UCSD-AML1 (cell line): ENCODE data around the gene BRD1.

Experiments
- DNase-seq: peaks from one replicate; lab custom pipeline; 2025; ENCODE audit not compliant: unreplicated experiment; lab: John Stamatoyannopoulos, UW

BRD1 gene

DNA sequence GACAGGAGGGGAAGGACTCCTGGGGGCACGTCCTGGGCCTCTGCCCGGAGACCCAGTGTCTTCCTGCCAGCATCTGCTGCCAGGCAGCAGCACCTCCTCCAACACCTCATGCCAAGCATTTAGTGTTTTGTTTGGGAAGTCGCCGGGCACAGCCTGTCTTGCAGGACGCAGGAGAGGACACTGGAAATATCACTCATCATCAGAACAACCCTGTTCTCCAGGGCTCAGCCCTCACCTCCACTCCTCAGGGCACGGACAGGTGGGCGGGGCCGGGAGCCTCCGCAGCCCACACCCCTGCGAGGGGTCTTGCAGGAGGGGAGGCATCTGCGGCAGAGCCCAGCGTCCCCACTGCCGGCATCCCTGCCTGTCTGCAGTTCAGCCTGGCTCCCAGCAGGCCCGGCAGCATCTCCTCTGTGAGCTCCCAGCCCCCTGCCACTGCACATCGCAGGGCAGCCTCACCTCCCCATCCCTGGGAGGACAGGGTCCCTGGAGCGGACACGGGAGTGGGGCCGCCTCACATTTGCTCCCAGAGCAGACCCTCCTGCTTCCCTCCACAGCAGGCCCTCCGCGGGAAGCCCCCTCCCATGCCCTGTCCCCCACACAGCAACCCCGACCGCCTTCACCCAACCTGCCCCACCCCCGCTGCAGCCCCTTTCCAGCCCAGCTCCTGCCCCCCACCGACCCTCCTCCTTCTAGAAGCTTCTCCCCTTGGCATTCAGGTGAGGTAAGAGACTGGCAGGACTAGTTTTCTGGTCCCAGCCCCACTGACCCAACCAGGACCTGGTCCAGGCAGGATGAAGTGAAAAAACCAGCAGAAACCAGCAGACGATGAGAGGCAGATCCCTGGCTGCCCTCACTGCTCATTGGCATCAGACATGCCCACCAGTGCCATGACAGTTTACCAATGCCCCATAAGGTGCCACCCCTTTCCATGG lies 72.7 kb downstream of the BRD1 start:
- no peak for DNase-seq

DNA sequence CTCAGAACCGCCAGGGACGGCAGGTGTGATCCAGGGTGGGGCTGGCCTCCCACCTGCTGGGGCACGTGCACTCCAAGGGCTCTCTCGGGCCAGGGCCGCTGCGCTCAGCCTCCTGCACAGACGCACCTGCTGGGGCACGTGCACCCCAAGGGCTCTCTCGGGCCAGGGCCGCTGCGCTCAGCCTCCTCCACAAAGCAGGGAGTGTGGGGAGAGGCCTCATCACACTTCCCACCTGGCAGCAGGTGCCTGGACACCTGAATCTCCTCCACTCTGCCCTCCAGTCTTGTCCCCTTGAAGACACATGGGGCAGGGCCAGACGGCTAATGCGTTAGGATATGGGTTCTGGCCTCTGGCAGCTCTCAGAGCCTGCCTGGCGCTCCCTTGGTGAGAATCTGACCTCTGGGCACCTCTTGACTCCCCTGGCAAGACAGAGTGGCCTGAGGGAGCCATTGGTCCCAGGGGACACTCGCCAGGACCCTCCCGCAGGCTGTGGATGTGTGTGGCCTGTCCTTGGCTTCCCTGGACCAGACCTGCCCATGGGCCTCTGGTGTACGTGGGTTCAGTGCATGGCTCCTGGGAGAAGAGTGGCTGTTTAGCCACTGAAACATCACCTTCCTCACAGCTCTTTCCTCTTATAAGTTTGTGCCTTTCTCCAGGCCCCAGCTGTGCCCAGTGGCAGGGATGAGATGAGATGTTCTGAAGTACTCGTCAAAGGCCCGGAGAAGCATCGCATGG lies 73.5 kb downstream of the BRD1 start:
- DNase-seq = no peak

DNA sequence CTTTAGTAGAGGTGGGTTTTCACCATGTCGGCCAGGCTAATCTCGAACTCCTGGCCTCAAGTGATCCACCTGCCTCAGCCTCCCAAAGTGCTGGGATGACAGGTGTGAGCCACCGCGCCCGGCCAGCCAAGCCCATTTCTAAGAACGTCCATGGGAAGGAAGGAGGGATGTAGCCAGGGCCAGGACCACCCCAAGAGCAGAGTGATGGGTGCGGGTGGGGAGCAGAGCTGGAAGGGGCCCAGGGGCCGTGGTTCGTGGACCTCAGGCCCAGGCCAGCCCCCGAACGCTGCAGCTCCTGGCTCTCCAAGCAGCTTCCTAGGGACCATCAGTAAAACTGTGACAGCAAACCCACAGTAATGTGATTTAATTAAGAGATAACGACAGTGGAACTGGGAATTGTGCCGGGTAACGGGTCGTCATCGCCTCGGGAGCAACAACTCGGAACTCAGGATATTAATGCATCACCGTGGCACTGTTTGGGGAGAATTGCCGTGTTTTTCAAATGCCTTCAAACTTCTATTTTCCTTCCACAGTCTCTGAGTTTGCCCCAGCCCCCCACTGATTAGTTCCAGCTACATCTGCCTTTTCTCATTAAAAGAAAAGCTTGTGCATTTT lies 74.3 kb downstream of the BRD1 start:
- no peak for DNase-seq

DNA sequence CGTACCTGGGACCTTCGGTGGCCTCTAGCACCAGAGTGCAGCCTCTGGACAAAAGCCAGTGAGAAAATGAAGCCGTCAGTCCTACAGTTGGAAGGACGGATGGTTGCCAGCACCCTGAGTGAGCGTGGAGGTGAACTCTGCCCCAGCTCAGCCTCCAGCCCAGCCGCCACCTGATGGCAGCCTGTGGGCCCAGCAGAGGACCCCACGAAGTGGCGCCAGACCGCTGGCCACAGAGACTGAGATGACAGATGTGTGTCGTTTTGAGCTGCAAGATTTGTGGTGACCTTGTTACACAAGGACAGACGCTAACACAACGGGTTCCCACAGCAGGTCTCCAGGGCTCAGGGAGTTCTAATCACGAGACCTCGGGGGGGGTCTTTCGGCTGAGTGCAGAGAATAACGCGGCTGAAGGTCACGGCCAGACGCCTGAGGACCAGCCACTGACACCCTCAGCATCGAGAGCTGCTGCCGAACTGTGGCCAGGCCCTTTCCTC lies 75.0 kb downstream of the BRD1 start:
- no peak for DNase-seq

DNA sequence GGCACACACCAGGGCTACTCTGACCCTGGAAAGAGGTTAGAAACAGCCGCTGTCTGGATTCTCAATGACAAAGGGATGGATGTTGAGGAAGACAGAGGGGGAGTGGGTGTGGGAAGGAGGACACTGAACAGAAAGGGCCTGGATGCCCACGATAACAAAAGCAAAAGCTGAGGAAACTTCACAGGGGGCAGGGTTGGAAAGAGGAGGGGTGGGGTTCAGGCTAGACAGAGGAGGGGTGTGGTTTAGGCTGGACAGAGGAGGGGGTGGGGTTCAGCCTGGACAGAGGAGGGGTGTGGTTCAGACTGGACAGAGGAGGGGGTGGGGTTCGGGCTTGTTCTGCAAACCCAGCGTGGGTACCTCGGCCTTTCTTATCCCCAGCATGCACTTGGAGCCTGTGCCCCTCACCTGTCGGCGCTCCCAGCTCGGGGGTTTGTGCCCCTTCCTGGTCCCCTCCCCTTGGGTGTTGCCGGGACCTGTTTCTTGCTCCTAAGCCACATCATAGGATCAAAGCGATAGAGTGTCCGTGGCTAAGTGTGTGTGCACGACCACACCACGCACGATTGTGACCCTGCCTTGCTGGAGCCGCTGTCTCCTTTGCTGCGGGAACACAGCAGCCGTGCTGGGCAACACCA lies 75.6 kb downstream of the BRD1 start:
- no peak for DNase-seq

DNA sequence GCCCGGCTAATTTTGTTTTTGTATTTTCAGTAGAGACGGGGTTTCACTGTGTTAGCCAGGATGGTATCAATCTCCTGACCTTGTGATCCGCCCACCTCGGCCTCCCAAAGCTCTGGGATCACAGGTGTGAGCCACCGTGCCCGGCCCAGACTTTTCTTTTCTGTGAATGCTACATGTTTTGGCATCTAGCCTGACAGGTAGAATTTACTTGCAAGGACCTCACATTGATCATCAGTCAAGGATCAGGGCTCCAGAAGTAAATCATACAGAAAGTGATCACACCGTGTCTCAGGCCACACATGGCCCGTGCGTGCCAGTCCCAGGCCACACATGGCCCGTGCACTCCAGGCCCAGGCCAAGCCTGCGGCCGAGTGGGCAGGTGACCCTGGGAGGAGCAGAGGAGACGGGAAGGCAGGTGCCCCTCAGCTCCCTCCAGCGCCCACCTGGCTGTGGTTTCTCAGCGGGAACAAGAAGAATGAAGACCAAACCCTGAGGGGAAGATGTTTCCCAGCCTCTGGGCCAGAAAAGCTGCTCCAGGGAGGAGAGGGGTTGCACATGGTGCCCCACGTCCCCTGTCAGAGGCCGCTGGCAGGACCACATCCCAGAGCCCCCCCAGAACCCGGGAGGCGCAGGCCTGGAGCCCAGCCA lies 76.2 kb downstream of the BRD1 start:
- DNase-seq = no peak

DNA sequence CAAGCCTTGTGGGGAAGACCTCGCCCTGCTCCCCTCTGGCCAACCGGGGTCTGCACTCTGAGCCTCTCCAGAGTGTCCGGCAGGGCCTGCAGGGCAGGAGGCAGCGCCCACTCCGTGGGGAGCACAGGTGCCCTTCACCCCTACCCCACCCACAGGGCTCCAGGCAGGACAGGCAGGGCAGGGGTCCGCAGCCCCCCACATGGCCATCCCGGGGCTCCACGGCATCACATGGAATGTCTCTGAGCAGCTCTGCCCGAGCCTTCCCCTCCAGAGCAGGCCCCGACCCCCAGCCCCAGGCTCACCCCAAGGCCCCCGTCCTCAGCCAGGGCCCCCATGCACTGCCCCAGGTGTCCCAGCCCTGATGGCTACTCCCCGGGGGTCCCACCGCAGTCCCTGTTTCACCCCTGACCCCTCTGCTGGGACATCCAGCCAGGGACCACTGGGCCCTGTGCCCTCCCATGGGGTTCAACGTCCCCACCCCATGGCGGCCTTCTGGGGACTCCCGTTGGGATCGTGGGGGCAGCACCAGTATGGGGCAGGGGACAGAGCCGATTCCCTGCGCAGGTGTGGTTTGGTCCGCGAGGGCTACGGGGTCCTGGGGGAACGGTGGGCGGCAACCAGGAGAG lies 77.7 kb downstream of the BRD1 start:
- DNase-seq = no peak

DNA sequence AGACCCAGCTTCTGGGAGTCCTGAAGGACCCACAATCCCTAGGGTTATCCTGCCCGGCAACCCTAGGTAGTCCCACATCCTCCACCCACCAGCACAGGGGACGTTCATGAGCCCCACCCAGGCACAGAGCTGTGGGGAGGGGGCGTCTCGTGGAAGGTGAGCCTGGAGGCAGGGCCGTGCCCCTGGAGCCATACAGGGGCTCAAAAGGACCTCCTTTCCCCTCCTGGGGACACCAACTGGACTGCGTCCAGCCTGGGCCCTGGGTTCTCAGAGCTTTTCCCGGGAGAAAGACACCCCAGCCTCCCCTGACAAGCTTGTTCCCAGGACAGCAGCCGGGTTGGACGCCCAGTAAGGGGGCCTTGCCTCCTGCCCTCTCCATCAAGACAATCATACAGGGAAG lies 78.4 kb downstream of the BRD1 start:
- DNase-seq = no peak

DNA sequence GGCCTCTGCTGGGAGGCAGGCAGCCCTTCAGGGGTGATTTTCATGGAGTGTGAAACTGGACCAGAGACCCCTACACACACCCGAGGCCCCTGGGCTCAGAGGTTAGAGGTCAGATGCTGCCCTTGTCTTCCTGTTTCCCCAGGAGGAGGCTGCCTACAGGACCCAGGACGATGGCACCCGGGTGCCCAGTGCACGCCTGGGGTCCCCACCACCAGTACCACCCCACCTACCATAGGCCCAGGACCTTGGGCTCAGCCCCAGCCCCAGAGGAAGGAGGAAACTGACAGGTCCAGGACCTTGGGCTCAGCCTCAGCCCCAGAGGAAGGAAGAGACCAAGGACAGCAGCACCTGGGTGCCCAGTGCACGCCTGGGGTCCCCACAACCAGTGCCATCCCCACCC lies 79.2 kb downstream of the BRD1 start:
- no peak for DNase-seq

DNA sequence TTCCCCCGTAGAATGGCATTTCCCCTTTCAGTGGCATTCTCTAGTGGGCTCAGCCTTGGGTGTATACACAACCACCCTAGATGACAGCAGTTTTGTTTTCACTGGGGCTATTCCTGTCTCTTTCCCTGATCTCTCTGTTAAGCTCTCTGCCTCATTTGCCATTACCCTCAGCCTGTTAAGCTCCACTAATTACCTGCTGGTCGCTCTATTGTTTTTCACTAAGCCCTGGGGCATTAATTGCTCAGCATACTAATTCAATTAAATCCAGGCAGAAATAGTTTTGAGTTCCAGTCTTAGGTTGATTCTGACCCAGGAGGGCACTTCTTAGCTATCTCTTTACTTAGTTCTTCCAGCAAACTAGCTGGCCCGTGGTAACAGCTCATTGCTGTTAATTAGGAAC lies 80.0 kb downstream of the BRD1 start:
- no peak for DNase-seq

DNA sequence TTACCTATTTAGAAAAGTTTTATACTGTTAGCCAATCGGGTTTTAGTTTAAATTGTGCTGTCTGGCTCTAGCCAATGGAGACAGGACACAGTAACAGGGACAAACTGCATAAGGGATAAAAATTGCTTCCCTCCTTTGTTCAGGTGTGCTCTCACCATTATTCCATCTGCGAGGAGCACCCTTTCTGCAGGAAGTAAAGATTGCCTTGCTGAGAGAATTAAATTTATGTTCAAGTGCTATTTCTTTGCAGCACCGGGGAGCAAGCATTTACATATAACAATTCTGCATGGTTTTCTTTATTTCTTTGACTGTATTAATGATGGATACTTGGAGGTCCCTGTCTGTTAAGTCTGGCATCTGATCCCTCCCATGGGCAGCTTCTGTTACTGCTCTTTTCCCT lies 80.5 kb downstream of the BRD1 start:
- DNase-seq = no peak

DNA sequence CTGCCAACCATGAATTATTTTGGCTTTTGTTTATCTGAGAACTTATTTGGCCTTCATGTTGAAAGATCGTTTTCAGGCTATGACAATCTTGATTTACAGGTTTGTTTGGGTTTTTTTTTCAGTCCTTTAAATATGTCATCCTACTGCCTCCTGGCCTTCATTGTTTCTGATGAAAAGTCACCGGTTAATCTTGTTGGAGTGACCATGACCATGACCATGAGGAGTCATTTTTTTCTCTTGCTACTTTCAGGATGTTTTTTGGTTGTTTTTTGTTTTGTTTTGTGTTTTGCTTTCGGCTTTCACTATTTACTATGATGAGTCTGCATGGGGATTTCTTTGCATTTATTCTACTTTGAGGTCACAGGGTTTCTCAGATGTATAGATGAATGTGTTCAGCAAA lies 81.6 kb downstream of the BRD1 start:
- no peak for DNase-seq

DNA sequence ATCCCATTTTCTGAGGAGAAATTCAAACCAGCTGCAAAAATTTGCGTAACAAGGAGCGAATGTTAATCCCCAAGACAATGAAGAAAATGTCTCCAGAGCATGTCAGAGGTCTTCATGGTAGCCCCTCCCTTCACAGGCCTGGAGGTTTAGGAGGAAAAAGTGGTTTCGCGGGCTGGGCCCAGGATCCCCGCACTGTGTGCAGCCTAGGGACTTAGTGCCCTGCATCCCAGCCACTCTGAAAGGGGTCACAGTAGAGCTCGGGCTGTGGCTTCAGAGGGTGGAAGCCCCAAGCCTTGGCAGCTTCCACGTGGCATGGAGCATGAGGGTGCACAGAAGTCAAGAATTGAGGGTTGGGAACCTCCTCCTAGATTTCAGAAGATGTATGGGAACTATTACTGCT lies 87.4 kb downstream of the BRD1 start:
- DNase-seq = no peak

DNA sequence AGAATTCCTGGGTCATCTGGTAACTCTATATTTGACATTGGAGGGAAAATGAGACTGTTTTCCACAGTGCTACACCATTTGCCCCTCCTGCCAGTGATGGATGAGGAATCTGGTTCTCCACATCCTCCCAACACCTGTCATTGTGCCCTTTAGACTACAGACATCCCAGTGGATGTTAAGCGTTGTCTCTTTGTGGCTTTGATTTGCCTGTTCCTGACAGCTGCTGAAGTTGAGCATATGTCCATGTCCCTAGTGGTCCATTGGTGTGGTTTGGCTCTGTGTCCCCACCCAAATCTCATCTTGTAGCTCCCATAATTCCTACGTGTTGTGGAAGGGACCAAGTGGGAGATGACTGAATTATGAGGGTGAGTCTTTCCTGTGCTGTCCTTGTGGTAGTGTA lies 88.5 kb downstream of the BRD1 start:
- no peak for DNase-seq

DNA sequence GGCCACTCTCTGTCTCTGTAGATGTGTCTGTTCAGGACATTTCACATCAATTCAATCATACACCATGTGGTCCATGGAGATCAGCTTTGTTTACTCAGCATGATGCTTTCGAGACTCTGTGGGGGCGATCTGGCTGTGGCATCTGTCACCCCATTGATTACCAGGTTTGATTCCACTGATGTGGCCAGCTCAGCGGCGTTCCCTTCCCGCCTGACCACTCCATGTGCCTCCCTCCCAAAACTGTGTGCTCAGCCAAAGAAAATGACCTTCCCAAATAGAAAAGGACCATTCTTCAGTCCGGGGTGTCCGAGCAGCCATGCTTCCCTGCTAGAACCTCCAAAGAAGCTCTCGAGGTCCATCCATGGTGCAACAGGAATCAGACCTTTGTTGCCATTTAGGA lies 89.1 kb downstream of the BRD1 start:
- DNase-seq = no peak

DNA sequence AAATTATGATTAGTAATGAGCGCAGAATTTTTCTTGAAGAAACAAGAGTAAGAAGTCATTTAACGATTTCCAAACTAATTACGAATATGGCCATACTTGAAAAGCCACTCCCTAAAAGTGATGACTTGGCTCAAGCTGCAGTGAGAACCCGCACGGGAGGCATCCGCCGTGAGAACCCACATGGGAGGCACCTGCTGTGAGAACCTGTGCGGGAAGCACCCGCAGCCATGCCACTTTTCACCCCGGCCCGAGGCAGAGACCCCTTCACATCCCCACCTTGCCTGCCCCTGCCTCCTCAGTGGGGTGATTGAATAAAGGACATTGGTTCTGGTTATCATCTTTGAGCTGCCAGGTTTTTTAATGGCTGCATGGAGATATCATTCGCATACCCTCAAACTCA lies 89.7 kb downstream of the BRD1 start:
- DNase-seq = no peak

DNA sequence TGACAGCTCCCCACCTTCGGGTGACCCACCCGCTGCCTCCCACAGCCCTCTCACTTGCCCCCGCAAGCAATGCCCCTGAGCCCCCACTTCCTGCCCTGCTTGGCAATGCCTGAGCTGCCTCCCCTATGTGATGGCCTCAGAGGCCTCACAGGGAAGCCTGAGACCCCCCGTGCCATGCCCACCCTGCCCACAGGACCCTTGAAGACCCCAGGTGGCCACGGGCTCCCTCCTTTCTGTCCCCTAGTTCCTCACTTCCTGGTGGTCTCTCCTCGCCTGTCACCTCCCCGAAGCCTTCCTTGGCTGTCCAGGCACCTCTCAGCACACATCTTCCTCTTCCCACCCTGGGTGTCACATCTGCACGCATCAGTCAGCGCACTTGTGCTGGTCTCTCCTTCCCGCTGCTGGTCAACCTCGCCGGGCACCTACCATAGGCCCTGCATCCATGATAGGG lies 90.5 kb downstream of the BRD1 start:
- DNase-seq = no peak

DNA sequence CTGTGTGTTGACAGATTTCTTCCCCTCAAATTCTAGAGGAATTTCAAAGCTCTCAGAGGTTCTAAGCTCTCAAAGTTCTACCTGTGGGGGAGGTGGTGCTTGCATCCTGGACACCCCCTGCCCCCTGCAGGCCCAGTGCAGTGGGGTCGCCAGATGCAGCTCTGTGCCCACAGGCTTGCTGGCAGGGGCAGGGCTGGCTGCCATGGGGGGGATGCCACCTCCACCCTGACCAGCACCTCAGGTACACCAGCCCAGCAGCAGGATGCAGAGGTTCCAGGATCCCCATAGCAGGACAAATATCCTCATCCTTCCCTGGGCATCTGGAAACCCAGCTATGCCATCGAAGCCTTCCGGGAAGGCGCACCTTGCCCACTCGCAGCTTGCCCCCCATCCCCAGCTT lies 91.1 kb downstream of the BRD1 start:
- no peak for DNase-seq

DNA sequence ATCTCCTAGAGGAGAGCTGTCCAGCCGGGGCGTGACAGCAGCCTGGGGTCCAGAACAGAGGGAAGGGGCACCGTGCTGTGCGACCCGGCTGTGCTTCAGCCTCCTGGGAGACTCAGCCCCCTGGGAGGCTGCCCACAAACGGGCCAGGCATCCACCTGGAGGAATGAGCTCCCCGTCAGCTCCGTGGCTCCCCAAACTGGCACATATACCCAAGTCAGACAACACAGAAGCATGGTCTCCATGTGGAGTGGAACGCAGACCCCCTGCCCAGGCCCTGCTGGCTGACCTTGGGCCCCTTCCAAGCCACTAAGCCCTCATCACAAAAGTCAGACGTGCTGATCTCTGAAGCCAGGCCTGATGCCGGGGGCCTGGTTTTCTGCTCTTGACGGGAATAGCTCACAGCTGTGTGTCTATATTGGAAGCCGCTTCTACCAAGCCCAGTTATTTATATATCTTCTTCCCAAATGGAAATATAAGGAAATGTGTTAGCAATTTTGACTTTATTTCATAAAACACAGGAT lies 91.7 kb downstream of the BRD1 start:
- no peak for DNase-seq

DNA sequence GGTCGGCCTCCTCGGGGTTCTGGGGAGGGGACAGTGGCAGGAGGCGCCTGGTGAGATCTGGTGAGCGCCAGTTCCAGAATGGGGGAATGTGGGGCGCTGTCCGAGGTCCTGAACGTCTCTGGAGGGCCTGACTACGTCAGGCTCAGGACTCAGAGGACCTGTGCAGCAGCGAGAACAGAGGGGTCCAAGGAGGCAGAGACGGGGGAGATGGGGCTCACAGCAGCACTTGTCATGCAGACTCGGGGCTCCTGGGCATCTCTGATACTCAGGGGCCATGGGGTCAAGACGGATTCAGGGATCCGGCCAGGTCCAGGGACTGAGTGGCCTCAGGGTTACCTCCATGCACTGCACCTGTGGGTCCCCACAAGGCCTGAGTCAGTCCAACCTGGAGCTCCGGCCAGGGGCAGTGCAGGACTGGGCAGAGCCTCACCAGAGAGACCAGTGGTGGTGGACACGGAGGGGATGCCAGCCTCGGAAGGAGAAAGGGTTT lies 92.2 kb downstream of the BRD1 start:
- peak; percentile 31 for DNase-seq
